GM12801 (cell line): ENCODE measurements around the gene USH2A.

Experiments used
- CTCF ChIP-seq: IDR thresholded peaks from one replicate; pipeline ENCODE4 v1.5.1; 2011; ENCODE audit warnings: control low read depth; ENCODE audit not compliant: insufficient read length; ENCODE audit errors: extremely low read depth

USH2A gene

GRCh38 chr1:216047811-216048572 lies 375.3 kb downstream of the USH2A start:
- TF ChIP-seq CTCF, result no peak

- TF ChIP-seq CTCF, result no peak
Observed at GRCh38 chr1:216046336-216046735, 376.9 kb downstream of the USH2A start.

GRCh38 chr1:216045400-216045799 lies 377.8 kb downstream of the USH2A start:
- TF ChIP-seq CTCF, result no peak

- TF ChIP-seq CTCF, result no peak
Observed at GRCh38 chr1:216044538-216044937, 378.7 kb downstream of the USH2A start.

- no peak for TF ChIP-seq CTCF
Observed at GRCh38 chr1:216034506-216034905, 388.7 kb downstream of the USH2A start.

- TF ChIP-seq CTCF, result no peak
Observed at GRCh38 chr1:216032961-216033614, 390.2 kb downstream of the USH2A start.

- TF ChIP-seq CTCF, result no peak
Observed at GRCh38 chr1:216032284-216032683, 391.0 kb downstream of the USH2A start.
